Cardiac muscle cell (in vitro differentiated cells and primary cell): Measurements from ENCODE around the gene SRGAP1. TPM values are rescaled to one million over a fixed set of nuclear protein-coding genes. Genes with fewer than 3 reads are reported as not detected.

Experiments
- DNase-seq, 2 donors: peaks; one replicate each; pipeline versions ENCODE4 v3.0.0 to v3.0.0-alpha.2; 2010 to 2017; ENCODE audit warnings: low read depth in 1 of 2, low spot score in 1 of 2
- H3K27ac ChIP-seq: fragments of 200-600 bp; sonication (generic); 2 replicates; pipeline ENCODE4 v1.5.1; 2016
- H3K27me3 ChIP-seq: fragments of 200-600 bp; sonication (generic); 2 replicates; pipeline ENCODE4 v1.6.0; 2016; ENCODE audit warnings: control low read depth
- H3K36me3 ChIP-seq: fragments of 200-600 bp; sonication (generic); 2 replicates; pipeline ENCODE4 v1.5.1; 2016; ENCODE audit warnings: control low read depth
- H3K4me1 ChIP-seq: fragments of 200-600 bp; sonication (generic); 2 replicates; pipeline ENCODE4 v1.8.1; 2017; ENCODE audit warnings: low read depth, mild to moderate bottlenecking, mixed run types
- H3K4me3 ChIP-seq: fragments of 200-600 bp; sonication (generic); 2 replicates; pipeline ENCODE4 v1.5.1; 2016; ENCODE audit warnings: mild to moderate bottlenecking
- H3K9me3 ChIP-seq: fragments of 200-600 bp; sonication (generic); 2 replicates; pipeline ENCODE4 v1.5.1; 2017; ENCODE audit warnings: low read depth, mild to moderate bottlenecking, control low read depth
- CTCF ChIP-seq: IDR thresholded peaks from 2 replicates; pipeline ENCODE4 v1.5.1; 2012; ENCODE audit warnings: low read depth, mild to moderate bottlenecking, low read length
- polyA plus RNA-seq: library from polyadenylated mRNA; unstranded; fragments of >200 nt; fragmentation: Nextera tagmentation; extraction: Ambion mirVana; gene quantifications from 2 replicates; pipeline ENCODE4 v1.2.1, GENCODE V29; 2016
- total RNA-seq: library from RNA; depleted of rRNA; stranded (reverse); fragments of >200 nt; gene quantifications from 2 replicates; pipeline ENCODE4 v1.2.3, GENCODE V29; 2016

Gene SRGAP1
- total and polyA plus RNA-seq, 2 experiments from 2014 or later: 2.7 to 3.9 TPM

GRCh38 chr12:64187794-64188193 lies 343.3 kb downstream of the SRGAP1 start:
- H3K4me3 ChIP-seq: no peak overlapping the region
- DNase-seq: no peak
- no peak for TF ChIP-seq CTCF
- H3K36me3 ChIP-seq: no peaks in the 10 kb centered on the region
- H3K4me1 ChIP-seq: no peaks in the 10 kb centered on the region
- H3K9me3 ChIP-seq: no peaks in the 10 kb centered on the region
- H3K27me3 ChIP-seq: no peaks in the 10 kb centered on the region
- no peak overlapping the region for H3K27ac ChIP-seq

- no peaks in the 10 kb centered on the region for H3K36me3 ChIP-seq
- H3K9me3 ChIP-seq: no peaks in the 10 kb centered on the region
- no peak overlapping the region for H3K27ac ChIP-seq
- H3K4me3 ChIP-seq: no peak overlapping the region
- no peaks in the 10 kb centered on the region for H3K4me1 ChIP-seq
- no peak for TF ChIP-seq CTCF
- no peak for DNase-seq
- H3K27me3 ChIP-seq: no peaks in the 10 kb centered on the region
These were observed 345.0 kb downstream of the SRGAP1 start for GRCh38 chr12:64189530-64189929.

GRCh38 chr12:64190140-64190539 lies 345.6 kb downstream of the SRGAP1 start:
- DNase-seq: no peak

GRCh38 chr12:64192644-64193444 lies 348.3 kb downstream of the SRGAP1 start:
- H3K36me3 ChIP-seq: no peaks in the 10 kb centered on the region
- no peaks in the 10 kb centered on the region for H3K4me1 ChIP-seq
- no peak overlapping the region for H3K4me3 ChIP-seq
- no peaks in the 10 kb centered on the region for H3K27me3 ChIP-seq
- no peak for TF ChIP-seq CTCF
- H3K27ac ChIP-seq: no peak overlapping the region
- DNase-seq: no peak
- H3K9me3 ChIP-seq: no peaks in the 10 kb centered on the region

More at GRCh38 chr12:64190140-64190539, 345.6 kb downstream of the SRGAP1 start:
- H3K36me3 ChIP-seq: no peaks in the 10 kb centered on the region
- no peak overlapping the region for H3K4me3 ChIP-seq
- TF ChIP-seq CTCF: no peak
- H3K9me3 ChIP-seq: no peaks in the 10 kb centered on the region
- H3K27me3 ChIP-seq: no peaks in the 10 kb centered on the region
- H3K27ac ChIP-seq: no peak overlapping the region
- no peaks in the 10 kb centered on the region for H3K4me1 ChIP-seq

- no peaks in the 10 kb centered on the region for H3K4me1 ChIP-seq
- no peak overlapping the region for H3K4me3 ChIP-seq
- no peaks in the 10 kb centered on the region for H3K27me3 ChIP-seq
- TF ChIP-seq CTCF: no peak
- no peak for DNase-seq
- no peaks in the 10 kb centered on the region for H3K9me3 ChIP-seq
- no peak overlapping the region for H3K27ac ChIP-seq
- H3K36me3 ChIP-seq: no peaks in the 10 kb centered on the region
These were observed 349.4 kb downstream of the SRGAP1 start for GRCh38 chr12:64193931-64194330.
